Left cardiac atrium (tissue), 4 donors: ENCODE results near the gene POT1. TPM values are rescaled to one million over a fixed set of nuclear protein-coding genes. Genes with fewer than 3 reads are reported as not detected.
"Not testable (repeated sequence)": the region's sequence is repeated elsewhere in the genome, so short reads cannot be mapped to it uniquely, and the experiment has no call there.

Experiments used
- ATAC-seq, 2 donors: fragments of 200-7000 bp; cut with Tn5 transposase; one replicate each; pipeline ENCODE4 v1.9.1; 2020; ENCODE audit warnings: mild to moderate bottlenecking in 2 of 2, moderate library complexity in 2 of 2
- DNase-seq: peaks from one replicate; pipeline ENCODE4 v3.0.0-alpha.2; 2020
- intact Hi-C, 2 donors: fragments of 100-400 bp; cut with DNase I; formaldehyde crosslinking; loops; one replicate each; pipeline versions ENCODE4 v1.14.1 to v1.15.1; 2022 to 2023
- long read RNA-seq: library from polyadenylated mRNA; unstranded; transcript quantifications from one replicate; pipeline ENCODE4 v2.0.0, GENCODE V29; 2021
- total RNA-seq, 2 donors: library from RNA; stranded (reverse); fragmentation: NEBNext Ultra II Directional; extraction: Animal tissue kit (Norgen Biotek cat#: 25700); gene quantifications; one replicate each; pipeline ENCODE4 v1.2.1, GENCODE V29; 2021
- donor health status: DM: no; HTN: yes; CAD: no.
- donor health status: DM: no; HTN: yes; CAD: no; lungs with severe emphysema.
- donor health status: DM: yes; HTN: yes; CAD: no.
- donor health status: Dilated cardiomyopathy.

POT1 gene
- 10 to 100 TPM; 10.4 to 14.1 TPM for total RNA-seq
- long read RNA-seq, full-length matches to known transcripts = 7 of 10 reads
- long read RNA-seq, partial matches to known transcripts = 1 of 10 reads
- long read RNA-seq, other reads (novel, unspliced or antisense) = 2 of 10 reads

DNA sequence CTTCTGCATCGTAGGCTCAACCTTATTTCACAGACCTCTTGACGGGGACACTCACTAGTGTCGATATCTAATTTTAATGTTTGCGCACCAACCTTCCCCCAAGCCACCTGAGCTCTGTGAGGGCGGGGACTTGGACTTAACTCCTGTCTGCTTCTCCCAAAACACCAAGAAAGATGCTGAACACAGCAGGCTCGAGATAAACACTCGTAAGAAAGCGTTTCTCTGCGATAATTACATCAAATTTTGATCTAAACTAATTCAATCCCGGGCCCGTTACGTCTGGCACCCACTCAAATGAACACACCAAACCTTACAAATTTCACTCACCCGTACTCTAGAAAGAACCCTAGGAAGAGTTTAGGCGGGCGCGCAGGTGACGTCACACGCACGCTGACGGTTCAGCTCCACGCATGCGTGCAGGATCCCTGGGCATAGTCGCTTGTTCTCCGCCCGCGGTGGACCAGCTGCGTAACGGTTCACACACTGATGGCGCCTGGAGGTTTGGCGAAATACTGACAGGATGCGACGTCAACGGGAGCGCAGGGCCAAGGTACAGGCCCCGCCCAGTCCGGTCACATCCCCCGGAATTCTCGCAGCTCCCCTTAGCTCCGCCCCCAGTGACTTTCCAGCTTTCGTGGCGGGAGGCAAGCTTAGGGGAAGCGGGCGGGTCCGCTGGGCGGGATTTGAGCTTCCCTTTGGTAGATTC, at the start of gene POT1:
Gene POT1, minus strand, starts transcription at position 359 of the 706 bp plus-strand sequence. CDS start 32,652 bp downstream, outside the sequence.
- intact Hi-C loops = no loop called here
- ATAC-seq (peak; percentile 100), DNase-seq (peak; percentile 99)

- intact Hi-C loops, ATAC-seq, DNase-seq: not testable (repeated sequence)
Measured at GRCh38 chr7:124975131-124975530, 45.5 kb upstream of the POT1 start.

- DNase-seq (no peak), ATAC-seq (no peak)
- intact Hi-C loops = no loop called here
Measured at GRCh38 chr7:124965553-124965952, 35.9 kb upstream of the POT1 start.

- intact Hi-C loops = no loop called here
- ATAC-seq (no peak), DNase-seq (no peak)
Measured at GRCh38 chr7:124959676-124960075, 30.1 kb upstream of the POT1 start.

DNA sequence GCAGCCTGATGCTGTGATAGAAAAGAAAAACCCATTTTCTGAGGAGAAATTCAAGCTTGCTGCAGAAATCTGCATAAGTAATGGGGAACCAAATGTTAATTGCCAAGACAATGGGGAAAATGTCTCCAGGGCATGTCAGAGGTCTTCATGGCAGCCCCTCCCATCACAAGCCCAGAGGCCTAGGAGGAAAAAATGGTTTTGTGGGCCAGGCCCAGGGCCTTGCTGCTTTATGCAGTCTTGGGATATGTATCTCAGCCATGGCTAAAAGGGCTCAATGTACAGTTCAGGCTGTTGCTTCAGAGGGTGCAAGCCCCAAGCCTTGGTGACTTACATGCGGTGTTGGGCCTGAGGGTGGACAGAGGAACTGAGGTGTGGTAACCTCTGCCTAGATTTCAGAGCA, 28.3 kb upstream of the POT1 start:
- DNase-seq, ATAC-seq, intact Hi-C loops: not testable (repeated sequence)

GRCh38 chr7:124956160-124956559, 26.5 kb upstream of the POT1 start:
- intact Hi-C loops = no loop called here
- no peak for DNase-seq

DNA sequence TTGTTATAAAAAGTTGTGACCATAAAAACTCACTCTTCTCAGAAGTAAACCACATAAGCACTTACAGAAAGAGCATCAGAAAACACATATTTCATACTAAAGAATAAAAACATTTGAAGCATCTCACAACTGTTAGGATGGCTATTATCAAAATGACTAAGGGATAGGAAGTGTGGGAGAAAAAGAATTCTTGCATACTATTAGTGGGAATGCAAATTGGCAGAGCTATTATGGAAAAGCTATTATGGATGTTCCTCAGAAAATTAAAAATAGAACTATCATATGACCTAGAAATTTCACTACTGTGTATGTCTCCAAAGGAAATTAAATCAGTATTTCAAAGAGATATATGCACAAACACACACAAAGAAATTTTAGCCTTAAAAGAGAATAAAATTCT, 25.2 kb upstream of the POT1 start:
- DNase-seq = no peak
- no peak for ATAC-seq
- intact Hi-C loops = no loop called here

More at GRCh38 chr7:124956160-124956559, 26.5 kb upstream of the POT1 start:
- ATAC-seq = no peak

GRCh38 chr7:124945680-124946079, 16.1 kb upstream of the POT1 start:
- ATAC-seq (no peak), DNase-seq (no peak)
- intact Hi-C loops = no loop called here

GRCh38 chr7:124943472-124943871, 13.8 kb upstream of the POT1 start:
- intact Hi-C loops = no loop called here

DNA sequence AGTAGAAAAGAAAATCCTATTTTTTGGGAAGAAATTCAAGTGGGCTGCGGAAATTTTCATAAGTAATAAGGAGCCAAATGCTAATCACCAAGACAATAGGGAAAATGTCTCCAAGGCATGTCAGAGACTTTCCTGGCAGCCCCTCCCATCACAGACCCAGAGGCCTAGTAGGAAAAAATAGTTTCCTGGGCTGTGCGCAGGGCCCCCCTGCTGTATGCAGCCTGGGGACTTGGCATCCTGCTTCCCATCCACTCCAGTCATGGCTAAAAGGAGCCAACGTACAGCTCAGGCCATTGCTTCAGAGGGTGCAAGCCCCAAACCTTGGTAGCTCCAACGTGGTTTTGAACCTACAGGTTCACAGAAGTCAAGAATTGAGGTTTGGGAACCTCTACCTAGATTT, 12.8 kb upstream of the POT1 start:
- intact Hi-C loops = no loop called here
- DNase-seq (no peak), ATAC-seq (no peak)

More at GRCh38 chr7:124943472-124943871, 13.8 kb upstream of the POT1 start:
- DNase-seq = no peak
- ATAC-seq = no peak

DNA sequence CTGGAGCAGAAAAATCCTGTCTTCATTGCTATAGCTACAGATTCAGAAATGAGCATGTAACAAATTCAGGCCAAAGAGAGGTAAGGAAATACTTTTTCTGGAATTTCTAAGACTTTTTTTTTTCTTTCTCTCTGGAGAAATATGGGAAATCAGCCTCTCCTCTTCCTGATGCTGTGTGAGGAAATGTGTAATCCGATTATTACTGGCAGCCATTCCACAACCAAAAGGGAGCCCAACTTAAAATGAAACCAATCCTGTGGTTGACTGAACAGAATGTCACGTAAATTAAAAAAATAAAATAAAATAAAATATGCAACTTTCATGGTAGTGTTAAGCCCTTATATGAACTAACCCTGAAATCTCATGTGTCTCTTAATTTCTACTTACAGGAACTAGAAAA, 10.7 kb upstream of the POT1 start:
- intact Hi-C loops = no loop called here
- ATAC-seq (no peak), DNase-seq (no peak)

- ATAC-seq (no peak), DNase-seq (no peak)
- intact Hi-C loops = no loop called here
Measured at GRCh38 chr7:124938128-124938527, 8.5 kb upstream of the POT1 start.

GRCh38 chr7:124937076-124937475, 7.5 kb upstream of the POT1 start:
- DNase-seq = no peak
- ATAC-seq = no peak
- intact Hi-C loops = no loop called here

DNA sequence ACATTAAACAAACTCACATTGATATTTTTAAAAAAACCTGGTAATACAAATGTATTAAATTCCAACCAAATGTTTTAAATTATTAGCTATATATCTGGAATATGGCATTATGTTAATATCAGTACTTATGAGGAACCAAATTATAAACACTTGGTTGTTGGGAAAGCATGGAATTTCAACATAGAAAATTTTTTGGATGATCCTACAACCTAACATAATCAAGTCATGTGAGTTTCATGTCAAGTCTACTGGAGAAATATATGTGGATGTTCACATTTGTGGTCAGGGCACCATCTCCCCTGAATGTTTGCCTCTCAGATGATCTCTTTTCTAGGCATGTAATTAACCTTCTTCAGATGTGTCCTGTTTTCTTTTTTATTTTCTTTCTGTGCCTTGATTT, 5.2 kb upstream of the POT1 start:
- no peak for DNase-seq
- ATAC-seq = no peak
- intact Hi-C loops = no loop called here

GRCh38 chr7:124930655-124931597, 1.3 kb upstream of the POT1 start:
- DNase-seq (no peak), ATAC-seq (no peak)
- intact Hi-C loops = no loop called here

DNA sequence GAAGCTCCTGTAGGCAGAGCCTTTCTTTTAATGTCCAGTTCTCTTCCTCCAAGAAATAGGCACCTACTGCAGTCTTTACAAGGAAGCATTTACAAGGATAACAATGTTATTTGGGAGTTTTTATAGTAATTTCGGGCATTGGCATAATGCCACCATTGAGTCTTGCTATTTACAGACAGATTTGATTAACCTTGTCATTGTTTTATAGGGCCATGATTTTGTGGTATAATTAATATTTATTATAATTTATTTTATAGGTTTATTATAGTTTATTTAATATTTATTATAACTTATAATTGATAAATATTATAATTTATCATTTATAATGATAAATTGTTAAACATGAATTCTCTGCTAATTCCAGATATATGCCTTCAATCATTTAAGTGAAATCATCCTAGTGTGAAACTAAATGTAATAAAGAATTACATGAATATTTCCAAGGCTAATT, 573 bp upstream of the POT1 start:
- DNase-seq = no peak
- ATAC-seq = no peak
- intact Hi-C loops = no loop called here

- intact Hi-C loops = no loop called here
- ATAC-seq (no peak), DNase-seq (no peak)
Measured at GRCh38 chr7:124924906-124925305, 4.7 kb downstream of the POT1 start.

- intact Hi-C loops = no loop called here
- ATAC-seq (no peak), DNase-seq (no peak)
Measured at GRCh38 chr7:124922200-124922599, 7.4 kb downstream of the POT1 start.

DNA sequence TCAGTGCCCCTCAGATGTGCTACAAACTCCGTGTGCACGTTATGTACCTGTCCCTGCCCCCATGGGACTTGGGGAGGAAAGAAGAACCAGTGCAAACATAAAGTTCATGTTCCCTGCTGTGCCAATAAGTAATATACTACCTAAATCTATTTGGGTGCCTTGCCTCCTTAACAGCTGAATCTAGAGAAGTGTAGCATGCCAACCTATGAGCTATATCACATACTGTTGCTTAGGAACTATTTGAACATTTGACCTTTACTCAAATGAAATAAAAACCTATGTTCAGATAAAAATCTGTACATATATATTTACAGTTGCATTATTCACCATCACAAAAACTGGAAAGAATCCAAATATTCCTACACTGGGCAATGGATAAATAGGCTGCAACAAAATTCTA, 9.8 kb downstream of the POT1 start:
- DNase-seq (no peak), ATAC-seq (no peak)

DNA sequence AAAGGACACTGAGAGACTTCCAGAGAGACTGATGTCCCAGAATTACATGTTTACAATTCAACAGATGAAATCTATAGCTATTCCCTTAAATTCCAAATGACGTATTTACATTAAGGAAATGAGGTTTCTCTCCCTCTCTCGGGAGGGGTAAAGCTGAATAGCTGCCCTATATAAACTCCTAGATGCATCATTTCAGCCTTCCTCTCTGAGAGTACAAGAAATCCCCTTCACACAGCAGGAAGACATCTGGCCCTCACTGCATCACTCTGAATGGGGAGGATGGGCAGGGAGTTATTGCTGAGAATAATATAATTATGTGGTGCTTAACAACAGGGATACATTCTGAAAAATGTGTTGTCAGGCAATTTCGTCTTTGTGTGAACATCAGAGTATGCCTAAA, 11.0 kb downstream of the POT1 start:
- ATAC-seq = no peak
- intact Hi-C loops = no loop called here

More for the DNA sequence above, 9.8 kb downstream of the POT1 start:
- intact Hi-C loops = no loop called here

More for the DNA sequence above, 11.0 kb downstream of the POT1 start:
- no peak for DNase-seq
